ENCODE data around the gene RNF44.

DNA sequence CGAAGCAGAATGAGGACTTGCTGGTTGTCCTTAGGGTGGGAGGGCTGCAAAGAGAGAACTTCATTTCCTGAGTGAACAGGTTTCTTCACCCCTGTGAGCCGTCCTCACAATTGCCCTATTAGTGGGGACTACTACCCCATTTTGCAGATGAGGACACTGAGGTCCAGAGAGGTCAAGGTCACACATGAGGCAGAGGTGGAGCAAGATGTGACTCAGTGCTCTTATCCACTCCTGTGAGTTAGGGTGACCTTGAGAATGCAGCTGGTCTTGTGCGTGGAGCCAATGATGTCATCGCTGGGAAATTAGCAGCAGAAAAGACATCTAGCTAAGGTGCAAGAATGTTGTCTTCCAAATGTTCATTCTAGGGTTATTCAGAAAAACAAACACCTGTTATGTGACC, 45.9 kb upstream of the RNF44 start:
- TF ChIP-seq, protein P1, sequence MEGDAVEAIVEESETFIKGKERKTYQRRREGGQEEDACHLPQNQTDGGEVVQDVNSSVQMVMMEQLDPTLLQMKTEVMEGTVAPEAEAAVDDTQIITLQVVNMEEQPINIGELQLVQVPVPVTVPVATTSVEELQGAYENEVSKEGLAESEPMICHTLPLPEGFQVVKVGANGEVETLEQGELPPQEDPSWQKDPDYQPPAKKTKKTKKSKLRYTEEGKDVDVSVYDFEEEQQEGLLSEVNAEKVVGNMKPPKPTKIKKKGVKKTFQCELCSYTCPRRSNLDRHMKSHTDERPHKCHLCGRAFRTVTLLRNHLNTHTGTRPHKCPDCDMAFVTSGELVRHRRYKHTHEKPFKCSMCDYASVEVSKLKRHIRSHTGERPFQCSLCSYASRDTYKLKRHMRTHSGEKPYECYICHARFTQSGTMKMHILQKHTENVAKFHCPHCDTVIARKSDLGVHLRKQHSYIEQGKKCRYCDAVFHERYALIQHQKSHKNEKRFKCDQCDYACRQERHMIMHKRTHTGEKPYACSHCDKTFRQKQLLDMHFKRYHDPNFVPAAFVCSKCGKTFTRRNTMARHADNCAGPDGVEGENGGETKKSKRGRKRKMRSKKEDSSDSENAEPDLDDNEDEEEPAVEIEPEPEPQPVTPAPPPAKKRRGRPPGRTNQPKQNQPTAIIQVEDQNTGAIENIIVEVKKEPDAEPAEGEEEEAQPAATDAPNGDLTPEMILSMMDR (IDR thresholded peaks at IDR 0.05), result no peak
- no peak for TF ChIP-seq POLR2A (IDR thresholded peaks at IDR 0.05)

Data from heart left ventricle (tissue), 13 donors.